H1 (cell line): ENCODE results near the gene SLC26A8. TPM values are rescaled to one million over a fixed set of nuclear protein-coding genes. Genes with fewer than 3 reads are reported as not detected.
A peak's percentile ranks its signal among the peaks of the same experiment; 100 is the strongest.

Experiments
- ASH2L ChIP-seq: fragments of 200-600, 300-600 bp; sonication (generic); IDR thresholded peaks from one replicate; pipeline ENCODE4 v1.7.1; 2017; ENCODE audit warnings: low read length
- BRCA1 ChIP-seq: IDR thresholded peaks from 2 replicates; pipeline ENCODE4 v1.6.1; 2012; ENCODE audit warnings: low read depth, low read length, improper control_type of control experiment
- CHD7 ChIP-seq: fragments of 300-600 bp; sonication (generic); IDR thresholded peaks from 2 replicates; pipeline ENCODE4 v1.7.1; 2012; ENCODE audit warnings: low read length, moderate library complexity, mild to moderate bottlenecking, inconsistent platforms; ENCODE audit not compliant: insufficient replicate concordance
- E2F6 ChIP-seq: IDR thresholded peaks from 2 replicates; pipeline ENCODE4 v1.6.1; 2012; ENCODE audit warnings: inconsistent platforms
- EGR1 ChIP-seq: IDR thresholded peaks from 2 replicates; pipeline ENCODE4 v1.6.1; 2011; ENCODE audit warnings: low read depth, low read length, borderline replicate concordance
- JUND ChIP-seq: IDR thresholded peaks from 2 replicates; pipeline ENCODE4 v1.6.1; 2011; ENCODE audit warnings: mild to moderate bottlenecking, improper control_type of control experiment, low read length
- KDM1A ChIP-seq: fragments of 200-600, 300-600 bp; sonication (generic); IDR thresholded peaks from 2 replicates; pipeline ENCODE4 v1.7.1; 2016; ENCODE audit warnings: mild to moderate bottlenecking, low read length, borderline replicate concordance
- TAF1 ChIP-seq: IDR thresholded peaks from 2 replicates; pipeline ENCODE4 v1.6.1; 2011; ENCODE audit warnings: mild to moderate bottlenecking, low read depth, low read length
- TAF7 ChIP-seq: optimal IDR thresholded peaks from 2 replicates; pipeline ENCODE3; 2011; ENCODE audit warnings: low read depth, mild to moderate bottlenecking, inconsistent platforms, low read length, moderate library complexity, borderline replicate concordance
- polyA plus RNA-seq, 7 experiments: library from polyadenylated mRNA; depleted of rRNA in 3 of 7; stranded (reverse) in 5 of 7; unstranded in 2 of 7; fragments of >200 nt in 5 of 7; fragments of 200-250 nt in 2 of 7; gene quantifications; 1 replicate in 5 of 7; 2 replicates in 1 of 7; 4 replicates in 1 of 7; pipeline versions ENCODE4 v1.2.1 to v1.2.3, GENCODE V29; 2011 to 2013; ENCODE audit warnings: missing spikeins in 2 of 7, mixed read lengths in 2 of 7
- total RNA-seq: library from RNA; stranded (reverse); fragmentation: NEBNext Ultra II Directional; extraction: Animal tissue kit (Norgen Biotek cat#: 25700); gene quantifications from 2 replicates; pipeline ENCODE4 v1.2.1, GENCODE V29; 2021
- TF ChIP-seq, protein P1 (sequence below): IDR thresholded peaks from 2 replicates; pipeline ENCODE4 v1.6.1; 2011; ENCODE audit warnings: low read length, improper control_type of control experiment

The SLC26A8 gene
- total and polyA plus RNA-seq, 2 of the 8 experiments (the other 6 are each of a cell fraction or from before 2014, with no cell fraction given): 0.56 to 0.57 TPM

DNA sequence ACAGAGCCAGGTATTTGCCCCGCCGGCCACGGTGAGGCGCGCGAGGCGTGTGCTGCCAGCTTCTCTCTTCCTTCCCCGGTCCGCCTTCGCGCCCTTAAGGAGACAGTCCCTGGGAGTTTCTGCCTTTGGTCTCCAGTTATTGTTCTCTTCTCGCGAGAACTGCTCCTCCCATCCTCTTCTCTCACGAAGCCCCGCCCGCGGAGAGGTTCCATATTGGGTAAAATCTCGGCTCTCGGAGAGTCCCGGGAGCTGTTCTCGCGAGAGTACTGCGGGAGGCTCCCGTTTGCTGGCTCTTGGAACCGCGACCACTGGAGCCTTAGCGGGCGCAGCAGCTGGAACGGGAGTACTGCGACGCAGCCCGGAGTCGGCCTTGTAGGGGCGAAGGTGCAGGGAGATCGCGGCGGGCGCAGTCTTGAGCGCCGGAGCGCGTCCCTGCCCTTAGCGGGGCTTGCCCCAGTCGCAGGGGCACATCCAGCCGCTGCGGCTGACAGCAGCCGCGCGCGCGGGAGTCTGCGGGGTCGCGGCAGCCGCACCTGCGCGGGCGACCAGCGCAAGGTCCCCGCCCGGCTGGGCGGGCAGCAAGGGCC lies 3.2 kb upstream of the SLC26A8 start, which contains the start of gene MAPK14 (continued):
- no peak for TF ChIP-seq CHD7
- no peak for TF ChIP-seq ASH2L
- TF ChIP-seq, protein P1, sequence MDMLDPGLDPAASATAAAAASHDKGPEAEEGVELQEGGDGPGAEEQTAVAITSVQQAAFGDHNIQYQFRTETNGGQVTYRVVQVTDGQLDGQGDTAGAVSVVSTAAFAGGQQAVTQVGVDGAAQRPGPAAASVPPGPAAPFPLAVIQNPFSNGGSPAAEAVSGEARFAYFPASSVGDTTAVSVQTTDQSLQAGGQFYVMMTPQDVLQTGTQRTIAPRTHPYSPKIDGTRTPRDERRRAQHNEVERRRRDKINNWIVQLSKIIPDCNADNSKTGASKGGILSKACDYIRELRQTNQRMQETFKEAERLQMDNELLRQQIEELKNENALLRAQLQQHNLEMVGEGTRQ: no peak
- peak; percentile 99 for TF ChIP-seq BRCA1
- TF ChIP-seq KDM1A: no peak
- peak; percentile 92 for TF ChIP-seq TAF7
- TF ChIP-seq JUND: no peak
- TF ChIP-seq E2F6: no peak
- no peak for TF ChIP-seq EGR1
- TF ChIP-seq TAF1: peak; percentile 95
